Stimulated activated naive B cell treated with anti-CD40 and anti-IgM and Interleukin-4, amounts not matched to agents 10 μg/mL and 1 μg/mL and 100 μg/mL, for 72 hours (primary cell): ENCODE data around the gene MRPS18B.
A peak's percentile ranks its signal among the peaks of the same experiment; 100 is the strongest.
"Not testable (repeated sequence)": the region's sequence is repeated elsewhere in the genome, so short reads cannot be mapped to it uniquely, and the experiment has no call there.

Source experiments
- ATAC-seq, 2 donors: fragments of 150-1000 bp; cut with Tn5 transposase; replicated peaks; 2 replicates each; pipeline ENCODE4 v1.10.0; 2021; ENCODE audit warnings: moderate library complexity in 1 of 2
- DNase-seq: peaks from one replicate; pipeline ENCODE4 v3.0.0; 2021
- H3K27ac Mint-ChIP-seq: one replicate; pipeline ENCODE4 v1.8.0; 2022; ENCODE audit warnings: mild to moderate bottlenecking, mixed read lengths
- H3K27me3 Mint-ChIP-seq, 2 donors: one replicate each; pipeline ENCODE4 v1.8.0; 2022; ENCODE audit warnings: mixed read lengths in 2 of 2
- H3K36me3 Mint-ChIP-seq, 2 donors: one replicate each; pipeline ENCODE4 v1.8.0; 2022; ENCODE audit warnings: mixed read lengths in 2 of 2, mild to moderate bottlenecking in 1 of 2
- H3K4me1 Mint-ChIP-seq, 2 donors: one replicate each; pipeline ENCODE4 v1.8.0; 2022; ENCODE audit warnings: mixed read lengths in 2 of 2, mild to moderate bottlenecking in 1 of 2
- H3K4me3 Mint-ChIP-seq, 2 donors: one replicate each; pipeline ENCODE4 v1.8.0; 2022; ENCODE audit warnings: mild to moderate bottlenecking in 2 of 2, mixed read lengths in 2 of 2, moderate library complexity in 1 of 2
- H3K9me3 Mint-ChIP-seq, 2 donors: one replicate each; pipeline ENCODE4 v1.8.0; 2022; ENCODE audit warnings: mixed read lengths in 2 of 2, mild to moderate bottlenecking in 1 of 2

MRPS18B gene

DNA sequence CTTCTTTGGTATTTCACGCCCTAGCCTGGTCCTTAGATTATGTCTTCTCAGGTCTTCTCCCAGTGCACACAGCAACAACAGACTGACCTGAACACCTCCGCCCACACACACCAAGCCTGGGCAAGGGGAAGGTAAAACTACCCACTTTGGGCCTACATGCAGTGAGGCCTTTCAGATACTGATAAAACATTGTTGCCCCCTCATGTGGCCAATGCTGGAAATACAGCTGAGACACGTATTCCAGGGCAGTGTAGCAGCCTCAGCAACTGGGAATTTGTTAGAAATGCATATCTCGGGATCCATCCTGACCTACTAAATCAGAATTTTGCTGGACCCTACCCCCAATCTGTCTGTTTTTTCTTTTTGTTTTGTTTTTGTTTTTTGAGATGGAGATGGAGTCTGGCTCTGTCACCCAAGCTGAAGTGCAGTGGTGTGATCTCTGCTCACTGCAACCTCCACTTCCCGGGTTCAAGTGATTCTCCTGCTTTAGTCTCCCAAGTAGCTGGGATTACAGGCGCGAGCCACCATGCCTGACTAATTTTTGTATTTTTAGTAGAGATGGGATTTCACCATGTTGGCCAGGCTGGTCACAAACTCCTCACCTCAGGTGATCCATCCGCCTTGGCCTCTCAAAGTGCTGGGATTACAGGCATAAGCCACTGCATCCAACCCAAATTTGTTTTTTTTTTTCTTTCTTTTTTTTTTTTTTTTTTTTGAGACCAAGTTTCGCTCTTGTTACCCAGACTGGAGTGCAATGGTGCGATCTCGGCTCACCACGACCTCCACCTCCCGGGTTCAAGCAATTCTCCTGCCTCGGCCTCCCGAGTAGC, 20.1 kb upstream of the MRPS18B start:
- H3K4me1 Mint-ChIP-seq: peaks cover 12 to 19% of the 10 kb centered on the region in 2 donors
- H3K27me3 Mint-ChIP-seq, H3K9me3 Mint-ChIP-seq: not testable (repeated sequence)
- peak; percentile 83 to 90 for ATAC-seq
- H3K4me3 Mint-ChIP-seq: peak overlapping the region in 1 of 2 donors; percentile 21
- H3K27ac Mint-ChIP-seq: peak overlapping the region; percentile 11
- peak; percentile 64 for DNase-seq
- peaks cover 18 to 50% of the 10 kb centered on the region in 2 donors for H3K36me3 Mint-ChIP-seq

DNA sequence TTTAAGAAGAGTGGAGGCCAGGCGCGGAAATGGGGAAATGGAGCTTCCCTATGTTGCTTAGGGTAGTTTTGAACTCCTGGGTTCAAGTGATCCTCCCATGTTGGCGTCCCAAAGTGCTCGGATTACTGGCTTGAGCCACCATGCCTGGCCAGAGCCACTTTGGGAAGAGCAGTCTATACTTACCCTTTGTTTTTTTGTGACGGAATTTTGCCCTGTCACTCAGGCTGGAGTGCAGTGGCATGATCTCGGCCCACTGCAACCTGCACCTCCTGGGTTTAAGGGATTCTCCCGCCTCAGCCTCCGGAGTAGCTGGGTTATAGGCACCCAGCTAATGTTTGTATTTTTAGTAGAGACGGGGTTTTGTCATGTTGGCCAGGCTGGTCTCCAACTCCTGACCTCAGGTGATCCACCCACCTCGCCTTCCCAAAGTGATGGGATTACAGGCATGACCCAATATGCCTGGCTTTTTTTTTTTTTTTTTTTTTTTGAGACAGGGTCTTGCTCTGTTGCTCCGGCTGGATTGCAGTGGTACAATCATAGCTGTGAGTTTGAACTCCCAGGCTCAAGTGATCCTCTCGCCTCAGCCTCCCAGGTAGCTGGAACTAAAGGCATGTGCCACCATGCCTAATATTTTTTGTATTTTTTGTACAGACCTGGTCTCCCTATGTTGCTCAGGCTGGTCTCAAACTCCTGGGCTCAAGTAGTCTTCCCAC, 18.6 kb upstream of the MRPS18B start:
- Mint-ChIP-seq H3K36me3 (peaks cover 33 to 61% of the 10 kb centered on the region in 2 donors), H3K9me3 (no peaks in the 10 kb centered on the region), H3K4me1 (peaks cover 18 to 32% of the 10 kb centered on the region in 2 donors), H3K4me3 (no peak overlapping the region), H3K27me3 (no peaks in the 10 kb centered on the region), H3K27ac (peak overlapping the region; percentile 87)
- DNase-seq: no peak
- ATAC-seq: no peak

DNA sequence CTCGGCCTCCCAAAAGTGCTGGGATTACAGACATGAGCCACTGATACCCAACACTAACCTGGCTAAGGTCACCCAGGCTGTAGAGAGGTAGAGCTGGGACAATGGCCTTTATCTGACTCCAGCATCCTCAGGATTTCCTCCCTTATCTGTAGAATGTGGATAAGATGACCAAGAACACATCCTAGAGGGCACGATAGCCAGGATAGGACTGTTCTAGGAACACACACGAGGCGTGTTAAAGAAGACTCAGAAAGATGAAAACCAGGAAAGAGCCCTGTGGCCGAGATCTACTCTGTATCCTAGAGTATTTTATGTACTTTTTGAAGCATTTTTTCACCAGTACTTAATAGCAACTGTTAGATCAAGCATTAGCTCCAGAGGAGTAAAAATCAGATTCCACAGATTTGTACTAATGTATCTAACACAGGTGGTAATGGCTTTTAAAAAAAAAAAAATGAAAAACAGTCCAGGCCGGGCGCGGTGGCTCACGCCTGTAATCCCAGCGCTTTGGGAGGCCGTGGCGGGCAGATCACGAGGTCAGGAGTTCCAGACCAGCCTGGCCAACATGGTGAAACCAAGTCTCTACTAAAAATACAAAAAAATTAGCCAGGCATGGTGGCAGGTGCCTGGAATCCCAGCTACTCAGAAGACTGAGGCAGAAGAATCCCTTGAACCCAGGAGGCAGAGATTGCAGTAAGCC, 17.9 kb upstream of the MRPS18B start:
- peak overlapping the region; percentile 87 for H3K27ac Mint-ChIP-seq
- peaks cover 36 to 61% of the 10 kb centered on the region in 2 donors for H3K36me3 Mint-ChIP-seq
- no peaks in the 10 kb centered on the region for H3K27me3 Mint-ChIP-seq
- H3K9me3 Mint-ChIP-seq: no peaks in the 10 kb centered on the region
- no peak for DNase-seq
- no peak for ATAC-seq
- H3K4me1 Mint-ChIP-seq: peaks cover 19 to 36% of the 10 kb centered on the region in 2 donors
- no peak overlapping the region for H3K4me3 Mint-ChIP-seq

GRCh38 chr6:30600451-30600961, 17.1 kb upstream of the MRPS18B start:
- DNase-seq (no peak), ATAC-seq (no peak)
- H3K27me3 Mint-ChIP-seq: no peaks in the 10 kb centered on the region
- peak overlapping the region in 1 of 2 donors; percentile 13 for H3K4me3 Mint-ChIP-seq
- H3K4me1 Mint-ChIP-seq: peaks cover 19 to 36% of the 10 kb centered on the region in 2 donors
- H3K27ac Mint-ChIP-seq: peak overlapping the region; percentile 51
- no peaks in the 10 kb centered on the region for H3K9me3 Mint-ChIP-seq
- peaks cover 44 to 64% of the 10 kb centered on the region in 2 donors for H3K36me3 Mint-ChIP-seq

DNA sequence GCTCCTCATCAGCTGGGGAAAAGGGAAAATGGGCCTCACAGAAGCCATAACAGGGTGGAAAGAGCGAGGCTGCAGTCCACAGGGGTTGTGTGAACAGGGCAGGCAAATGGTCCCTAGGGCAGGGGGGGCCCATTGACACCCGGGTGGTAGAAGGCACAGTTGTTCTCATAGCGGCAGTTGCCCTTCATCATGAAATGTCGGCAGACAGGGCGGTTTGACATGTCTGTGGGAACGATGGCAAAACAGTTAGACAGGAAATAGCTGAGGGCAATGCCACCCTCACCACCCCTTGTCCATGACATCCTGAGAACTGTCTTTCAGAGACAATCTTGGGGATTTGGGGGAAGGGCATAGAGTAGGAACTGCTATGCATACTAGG, 16.2 kb upstream of the MRPS18B start:
- Mint-ChIP-seq H3K4me3 (no peak overlapping the region), H3K27ac (peak overlapping the region; percentile 69), H3K27me3 (no peaks in the 10 kb centered on the region), H3K9me3 (no peaks in the 10 kb centered on the region), H3K4me1 (peaks cover 19 to 41% of the 10 kb centered on the region in 2 donors), H3K36me3 (peaks cover 51 to 69% of the 10 kb centered on the region in 2 donors)
- DNase-seq (no peak), ATAC-seq (no peak)

- H3K4me1 Mint-ChIP-seq: peaks cover 19 to 39% of the 10 kb centered on the region in 2 donors
- no peak for DNase-seq
- ATAC-seq: no peak
- peak overlapping the region in 1 of 2 donors; percentile 52 for H3K4me3 Mint-ChIP-seq
- H3K27me3 Mint-ChIP-seq: no peaks in the 10 kb centered on the region
- H3K27ac Mint-ChIP-seq: peak overlapping the region; percentile 69
- peaks cover 54 to 72% of the 10 kb centered on the region in 2 donors for H3K36me3 Mint-ChIP-seq
- no peaks in the 10 kb centered on the region for H3K9me3 Mint-ChIP-seq
These were observed 15.6 kb upstream of the MRPS18B start for GRCh38 chr6:30601815-30602641.

- no peaks in the 10 kb centered on the region for H3K27me3 Mint-ChIP-seq
- H3K4me3 Mint-ChIP-seq: no peak overlapping the region
- peaks cover 16 to 36% of the 10 kb centered on the region in 2 donors for H3K4me1 Mint-ChIP-seq
- DNase-seq: no peak
- ATAC-seq: no peak
- peak overlapping the region; percentile 87 for H3K27ac Mint-ChIP-seq
- no peaks in the 10 kb centered on the region for H3K9me3 Mint-ChIP-seq
- H3K36me3 Mint-ChIP-seq: peaks cover 62 to 79% of the 10 kb centered on the region in 2 donors
These were observed 13.7 kb upstream of the MRPS18B start for GRCh38 chr6:30603961-30604360.

GRCh38 chr6:30610065-30610464, 7.6 kb upstream of the MRPS18B start:
- no peak for ATAC-seq
- H3K27me3 Mint-ChIP-seq: no peaks in the 10 kb centered on the region
- peaks cover 55 to 65% of the 10 kb centered on the region in 2 donors for H3K36me3 Mint-ChIP-seq
- H3K27ac Mint-ChIP-seq: no peak overlapping the region
- H3K9me3 Mint-ChIP-seq: no peaks in the 10 kb centered on the region
- no peak for DNase-seq
- peaks cover 33 to 67% of the 10 kb centered on the region in 2 donors for H3K4me1 Mint-ChIP-seq
- H3K4me3 Mint-ChIP-seq: no peak overlapping the region

- H3K36me3 Mint-ChIP-seq: peaks cover 57 to 68% of the 10 kb centered on the region in 2 donors
- H3K9me3 Mint-ChIP-seq: no peaks in the 10 kb centered on the region
- peaks cover 39 to 73% of the 10 kb centered on the region in 2 donors for H3K4me1 Mint-ChIP-seq
These were observed 6.3 kb upstream of the MRPS18B start for GRCh38 chr6:30611150-30611855.

GRCh38 chr6:30611856-30612194, 5.8 kb upstream of the MRPS18B start:
- ATAC-seq (no peak), DNase-seq (no peak)
- Mint-ChIP-seq H3K27me3 (no peaks in the 10 kb centered on the region), H3K4me3 (no peak overlapping the region), H3K4me1 (peaks cover 39 to 74% of the 10 kb centered on the region in 2 donors), H3K36me3 (peaks cover 57 to 68% of the 10 kb centered on the region in 2 donors), H3K27ac (peak overlapping the region; percentile 37), H3K9me3 (no peaks in the 10 kb centered on the region)

More at GRCh38 chr6:30611150-30611855, 6.3 kb upstream of the MRPS18B start:
- DNase-seq: no peak
- ATAC-seq: no peak
- no peaks in the 10 kb centered on the region for H3K27me3 Mint-ChIP-seq
- H3K4me3 Mint-ChIP-seq: peak overlapping the region in 1 of 2 donors; percentile 12
- peak overlapping the region; percentile 67 for H3K27ac Mint-ChIP-seq

- Mint-ChIP-seq H3K4me3 (no peak overlapping the region), H3K27ac (peak overlapping the region; percentile 37), H3K27me3 (peaks cover 0 to 4% of the 10 kb centered on the region in 2 donors), H3K9me3 (peaks cover 0 to 1% of the 10 kb centered on the region in 2 donors), H3K4me1 (peaks cover 43 to 78% of the 10 kb centered on the region in 2 donors), H3K36me3 (peaks cover 61 to 72% of the 10 kb centered on the region in 2 donors)
- no peak for ATAC-seq
- DNase-seq: no peak
These were observed 5.4 kb upstream of the MRPS18B start for GRCh38 chr6:30612213-30612612.

- peaks cover 0 to 1% of the 10 kb centered on the region in 2 donors for H3K9me3 Mint-ChIP-seq
- peaks cover 59 to 72% of the 10 kb centered on the region in 2 donors for H3K36me3 Mint-ChIP-seq
- no peak for DNase-seq
These were observed 4.9 kb upstream of the MRPS18B start for GRCh38 chr6:30612687-30613248.

More at GRCh38 chr6:30612687-30613248, 4.9 kb upstream of the MRPS18B start:
- Mint-ChIP-seq H3K4me3 (no peak overlapping the region), H3K27me3 (peaks cover 0 to 4% of the 10 kb centered on the region in 2 donors), H3K4me1 (peaks cover 39 to 75% of the 10 kb centered on the region in 2 donors), H3K27ac (peak overlapping the region; percentile 47)
- ATAC-seq: no peak
